Tongue (tissue), 3 donors: ENCODE data around the gene PPP1R2B. TPM values are rescaled to one million over a fixed set of nuclear protein-coding genes. Genes with fewer than 3 reads are reported as not detected.

Source experiments
- DNase-seq: peaks from one replicate; pipeline ENCODE4 v3.0.0-alpha.2; 2015
- small RNA-seq: library from RNA; depleted of rRNA; stranded (forward); fragments of <200 nt; gene quantifications from one replicate; pipeline ENCODE3, GENCODE V24; 2014; ENCODE audit warnings: low replicate concordance
- total RNA-seq: library from RNA; depleted of rRNA; stranded (reverse); fragments of >200 nt; gene quantifications from one replicate; pipeline ENCODE4 v1.2.3, GENCODE V29; 2014

The PPP1R2B gene
- total RNA-seq, 1 donor from 2014 or later, result 0.10 TPM

GRCh38 chr5:156879665-156880285 is 29.7 kb downstream of the PPP1R2B start:
- peak; percentile 16 for DNase-seq

GRCh38 chr5:156883316-156883875 is 33.3 kb downstream of the PPP1R2B start:
- DNase-seq, result no peak

DNA sequence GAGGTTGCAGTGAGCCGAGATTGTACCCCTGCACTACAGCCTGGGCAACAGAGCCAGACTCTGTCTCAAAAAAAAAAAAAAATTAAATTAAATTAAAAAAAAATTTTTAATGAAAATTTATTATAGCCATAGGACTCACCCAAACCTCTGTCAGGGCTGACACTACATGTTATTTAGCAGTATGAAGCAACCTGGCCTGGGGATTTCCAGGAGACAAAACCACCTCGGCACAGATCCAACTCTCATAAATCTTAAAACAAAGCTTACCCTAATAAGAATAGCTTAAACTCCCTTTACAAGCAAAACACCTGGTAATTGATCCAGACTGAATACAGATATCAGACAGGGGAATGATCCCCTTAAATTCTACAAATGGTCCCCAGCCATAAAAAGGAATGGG is 38.4 kb downstream of the PPP1R2B start:
- no peak for DNase-seq

DNA sequence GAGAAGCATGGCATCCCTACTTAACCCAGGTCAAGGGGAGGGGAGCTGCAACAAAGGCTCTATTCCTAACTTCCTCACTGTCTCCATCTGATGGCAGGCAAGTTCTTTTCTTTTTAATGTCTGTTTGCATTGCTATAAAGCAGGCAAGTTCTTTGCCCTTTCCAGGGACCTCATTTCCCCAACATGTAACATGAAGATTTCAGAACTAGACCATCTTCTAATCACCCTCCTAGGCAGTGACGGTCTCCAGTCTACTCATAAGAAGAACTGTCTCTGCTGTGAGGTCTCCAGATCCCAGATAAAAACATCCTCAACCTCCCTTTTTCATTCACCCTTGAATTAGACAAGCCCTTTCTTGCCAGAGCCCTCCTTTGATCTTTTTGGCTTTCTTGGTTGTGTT is 42.1 kb downstream of the PPP1R2B start:
- no peak for DNase-seq

DNA sequence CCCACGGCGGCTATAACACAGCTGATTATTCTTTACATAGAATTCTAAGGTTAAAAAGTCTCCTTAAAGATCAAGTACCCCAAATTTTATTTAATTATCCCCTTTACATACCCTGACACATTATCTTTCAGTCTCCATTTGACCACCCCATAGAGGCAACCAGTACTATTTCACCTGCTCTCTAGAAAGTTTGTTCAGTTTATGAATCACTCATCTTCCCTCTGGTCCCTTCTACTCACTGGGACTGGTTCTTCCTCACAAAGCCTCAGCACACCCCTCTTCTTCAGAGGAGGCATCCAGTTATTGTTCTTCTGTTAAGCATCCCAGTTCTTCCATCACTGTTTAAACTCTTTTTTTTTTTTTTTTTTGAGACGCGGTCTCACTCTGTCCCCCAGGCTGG is 42.8 kb downstream of the PPP1R2B start:
- no peak for DNase-seq

GRCh38 chr5:156893517-156893916 is 43.4 kb downstream of the PPP1R2B start:
- DNase-seq, result no peak

GRCh38 chr5:156896546-156896945 is 46.5 kb downstream of the PPP1R2B start:
- no peak for DNase-seq

Small RNA genes lying within 50 kb of the gene (small RNA-seq; reads per million reads assigned to genes)
- gene RNU6-556P, result not detected

Other genes with a start within 250 kb of the PPP1R2B start
- gene TIMD4, start 112.9 kb downstream of the PPP1R2B start, total RNA-seq, result not detected
- not detected for gene HAVCR1, start 208.8 kb downstream of the PPP1R2B start, total RNA-seq